NCI-H1105 (cell line): ENCODE results near the gene ITIH1.
"Not testable (repeated sequence)": the region's sequence is repeated elsewhere in the genome, so short reads cannot be mapped to it uniquely, and the experiment has no call there.

ENCODE experiments used
- DNase-seq: peaks from one replicate; lab custom pipeline; 2025; lab: John Stamatoyannopoulos, UW

Gene ITIH1

GRCh38 chr3:52774901-52775864 is 2.2 kb upstream of the ITIH1 start:
- no peak for DNase-seq

- no peak for DNase-seq
These were observed 1.5 kb upstream of the ITIH1 start for GRCh38 chr3:52775877-52776276.

DNA sequence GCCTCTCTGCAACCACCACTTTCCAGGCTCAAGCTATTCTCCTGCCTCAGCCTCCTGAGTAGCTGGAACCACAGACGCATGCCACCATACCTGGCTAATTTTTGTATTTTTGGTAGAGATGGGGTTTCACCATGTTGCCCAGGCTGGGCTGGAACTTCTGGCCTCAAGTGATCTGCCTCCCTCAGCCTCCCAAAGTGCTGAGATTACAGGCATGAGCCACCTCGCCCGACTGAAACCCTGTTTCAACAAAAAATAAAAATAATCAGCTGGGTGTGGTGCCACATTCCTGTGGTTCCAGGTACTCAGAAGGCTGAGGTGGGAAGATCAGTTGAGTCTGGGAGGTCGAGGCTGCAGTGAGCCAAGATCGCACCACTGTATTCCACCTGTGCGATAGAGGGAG is 913 bp upstream of the ITIH1 start:
- DNase-seq = not testable (repeated sequence)

- DNase-seq = no peak
These were observed 783 bp downstream of the ITIH1 start for GRCh38 chr3:52777959-52778805.

DNA sequence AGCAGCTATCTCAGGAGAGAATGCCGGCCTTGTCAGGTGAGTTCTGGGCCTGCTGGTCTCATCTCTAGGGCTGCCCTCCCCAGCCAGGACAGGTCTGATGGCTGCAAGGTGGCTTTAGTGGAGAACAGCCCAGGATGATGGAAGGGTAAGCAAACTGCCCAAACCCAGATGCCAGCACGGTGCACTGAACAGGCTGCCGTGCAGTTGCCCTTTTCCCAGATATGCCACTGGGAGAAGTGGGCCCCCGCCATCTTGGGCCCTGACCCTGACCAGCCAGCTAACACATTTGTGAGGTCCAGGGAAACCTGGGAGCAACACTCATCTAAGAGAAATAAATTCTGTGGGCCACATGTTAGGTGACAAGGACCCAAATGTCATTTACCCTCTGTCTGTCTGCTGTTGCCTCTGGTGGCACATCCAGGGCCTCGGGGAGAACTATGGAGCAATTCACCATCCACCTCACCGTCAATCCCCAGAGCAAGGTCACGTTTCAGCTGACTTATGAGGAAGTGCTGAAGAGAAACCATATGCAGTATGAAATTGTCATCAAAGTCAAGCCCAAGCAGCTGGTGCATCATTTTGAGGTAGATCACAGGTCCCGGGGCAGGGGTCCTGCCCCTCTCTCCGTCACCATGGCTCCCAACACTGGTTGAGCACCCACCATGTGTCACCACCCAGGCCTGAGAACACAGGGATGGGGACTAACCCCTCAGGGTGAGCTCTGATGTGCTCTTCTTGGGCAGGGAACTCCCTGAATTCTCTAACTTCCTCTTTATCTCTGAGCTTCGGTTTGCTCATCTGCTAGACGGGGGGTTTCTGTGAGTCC is 1.8 kb downstream of the ITIH1 start:
- DNase-seq = no peak

DNA sequence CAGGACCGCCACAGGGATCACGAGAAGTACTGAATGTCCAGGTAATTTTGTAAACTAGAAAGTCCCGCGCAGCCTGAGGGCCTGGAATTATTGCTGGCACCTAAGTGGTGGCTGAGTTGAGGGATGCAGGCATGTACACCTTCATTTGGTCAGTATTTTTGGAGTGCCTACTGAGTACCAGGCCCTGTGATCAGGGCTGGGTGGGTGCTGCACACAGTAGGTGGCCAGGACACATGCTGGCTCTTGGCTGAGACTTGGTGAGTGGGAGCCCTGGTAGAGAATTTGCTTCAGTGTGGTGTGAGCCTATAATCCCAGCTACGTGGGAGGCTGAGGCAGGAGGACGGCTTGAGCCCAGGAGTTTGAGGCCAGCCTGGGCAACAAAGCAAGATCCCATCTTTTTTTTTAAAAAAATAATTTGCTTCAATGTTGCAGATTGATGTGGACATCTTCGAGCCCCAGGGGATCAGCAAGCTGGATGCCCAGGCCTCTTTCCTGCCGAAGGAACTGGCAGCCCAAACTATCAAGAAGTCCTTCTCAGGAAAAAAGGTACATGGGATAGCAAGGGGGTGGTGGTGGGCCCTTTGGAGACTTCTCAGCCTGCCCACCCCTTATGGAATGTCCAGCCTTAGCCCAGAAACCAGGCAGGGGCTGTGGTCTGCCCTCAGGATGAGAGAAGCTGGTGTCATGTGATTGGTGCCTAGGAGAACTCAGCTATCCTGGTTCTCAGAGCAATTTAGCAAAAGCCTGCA is 2.6 kb downstream of the ITIH1 start:
- no peak for DNase-seq

DNA sequence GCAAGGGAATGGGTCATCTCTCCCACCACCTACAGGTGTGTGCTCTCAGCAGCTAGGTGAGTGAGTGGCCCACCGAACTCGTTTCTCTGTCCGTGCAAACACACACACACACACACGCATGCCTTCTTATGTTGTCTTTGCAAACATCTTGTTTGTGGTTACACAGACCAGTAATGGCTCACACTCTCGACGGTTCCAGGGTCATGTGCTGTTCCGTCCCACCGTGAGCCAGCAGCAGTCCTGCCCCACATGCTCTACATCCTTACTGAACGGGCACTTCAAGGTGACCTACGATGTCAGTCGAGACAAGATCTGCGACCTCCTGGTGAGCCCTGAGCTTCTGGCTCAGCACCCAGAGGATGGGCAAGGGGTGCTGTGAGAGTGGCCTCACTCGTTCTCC is 4.3 kb downstream of the ITIH1 start:
- no peak for DNase-seq

GRCh38 chr3:52782412-52783210 is 5.2 kb downstream of the ITIH1 start:
- no peak for DNase-seq

- no peak for DNase-seq
These were observed 5.8 kb downstream of the ITIH1 start for GRCh38 chr3:52783211-52783555.

DNA sequence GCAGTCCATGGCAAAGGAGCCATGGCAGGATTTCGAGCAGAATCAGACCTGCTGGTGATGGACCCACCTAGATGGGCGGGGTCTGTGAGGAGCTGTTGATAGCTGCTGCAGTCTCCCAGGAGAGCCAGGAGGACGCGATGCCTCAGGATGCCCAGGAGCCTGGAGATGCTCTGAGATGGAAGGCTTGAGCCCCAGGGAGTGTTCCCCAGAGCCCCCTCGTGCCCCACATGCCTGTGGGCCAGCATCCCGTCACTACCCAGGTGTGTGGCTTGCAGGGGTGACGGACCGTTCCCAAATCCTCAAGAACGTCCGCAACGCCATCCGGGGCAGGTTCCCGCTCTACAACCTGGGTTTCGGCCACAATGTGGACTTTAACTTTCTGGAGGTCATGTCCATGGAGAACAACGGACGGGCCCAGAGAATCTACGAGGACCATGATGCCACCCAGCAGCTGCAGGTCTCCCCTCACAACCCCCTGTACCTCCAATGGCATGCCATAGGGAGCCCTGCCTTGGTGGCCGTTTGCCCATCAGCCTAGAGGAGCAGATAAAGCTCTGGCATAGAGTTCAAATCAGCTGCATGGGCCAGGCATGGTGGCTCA is 6.7 kb downstream of the ITIH1 start:
- DNase-seq = no peak

DNA sequence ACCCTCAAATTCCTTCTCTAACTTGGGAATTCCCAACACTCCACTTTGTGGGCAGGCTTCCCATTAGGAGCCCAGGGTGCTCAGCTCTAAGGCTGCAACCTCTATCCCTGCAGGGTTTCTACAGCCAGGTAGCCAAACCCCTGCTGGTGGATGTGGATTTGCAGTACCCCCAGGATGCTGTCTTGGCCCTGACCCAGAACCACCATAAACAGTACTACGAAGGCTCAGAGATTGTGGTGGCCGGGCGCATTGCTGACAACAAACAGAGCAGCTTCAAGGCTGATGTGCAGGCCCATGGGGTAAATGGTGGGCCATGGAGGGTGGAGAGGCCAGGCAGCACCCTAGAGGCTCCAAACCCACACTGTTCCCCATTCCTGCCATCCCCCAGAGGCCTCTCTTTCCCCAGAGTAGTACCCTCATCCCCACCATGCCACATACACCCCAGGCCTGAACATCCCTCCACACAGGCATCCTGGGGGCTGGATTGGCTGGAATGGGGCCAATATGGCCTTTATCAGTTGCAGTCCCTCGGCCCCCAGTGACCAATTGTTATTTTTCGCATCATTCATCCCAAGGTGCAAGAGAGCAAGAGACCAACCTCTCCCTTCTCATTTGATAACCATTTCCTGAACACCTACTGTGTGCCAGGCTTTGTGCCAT is 7.7 kb downstream of the ITIH1 start:
- no peak for DNase-seq

- no peak for DNase-seq
These were observed 9.2 kb downstream of the ITIH1 start for GRCh38 chr3:52786330-52787215.

GRCh38 chr3:52787246-52787645 is 9.8 kb downstream of the ITIH1 start:
- no peak for DNase-seq

DNA sequence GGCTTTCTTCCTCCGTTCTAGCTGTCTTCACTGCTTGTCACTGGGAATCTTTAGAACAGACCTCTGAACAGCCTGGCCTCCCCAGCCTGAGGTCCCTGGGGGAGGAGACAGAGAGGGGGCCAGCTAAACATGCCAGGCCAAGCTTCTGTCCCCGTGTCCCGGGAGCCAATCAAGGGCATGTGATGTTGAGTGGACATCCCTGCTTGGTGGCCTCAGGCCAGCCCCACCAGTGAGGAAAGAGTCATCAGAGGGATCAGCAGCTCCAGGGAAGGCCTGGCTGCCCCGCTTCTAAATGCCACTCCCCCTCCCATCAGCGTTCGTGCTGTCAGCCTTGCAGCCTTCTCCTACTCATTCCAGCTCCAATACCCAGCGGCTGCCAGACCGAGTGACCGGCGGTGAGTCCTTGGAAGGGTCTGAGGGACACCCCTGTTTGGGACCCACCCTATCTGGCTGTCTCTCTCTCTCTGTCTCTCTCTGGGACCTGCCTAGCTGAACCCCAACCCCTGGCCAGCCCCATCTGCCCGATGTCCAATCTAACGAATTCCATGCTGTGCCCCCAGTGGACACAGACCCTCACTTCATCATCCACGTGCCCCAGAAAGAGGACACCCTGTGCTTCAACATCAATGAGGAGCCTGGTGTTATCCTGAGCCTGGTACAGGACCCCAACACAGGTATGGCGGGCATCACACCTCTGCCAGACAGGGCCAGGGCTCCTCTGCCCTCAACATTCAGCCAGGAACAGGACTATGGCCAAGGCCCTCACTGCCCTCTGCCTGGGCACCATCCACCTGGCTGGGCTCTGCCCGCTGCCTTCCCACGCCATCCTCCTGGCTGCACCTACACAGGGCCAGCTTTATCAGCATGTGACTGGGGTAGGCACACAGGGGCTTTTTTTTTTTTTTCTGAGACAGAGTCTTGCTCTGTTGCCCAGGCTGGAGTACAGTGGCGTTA is 10.6 kb downstream of the ITIH1 start:
- DNase-seq = no peak

DNA sequence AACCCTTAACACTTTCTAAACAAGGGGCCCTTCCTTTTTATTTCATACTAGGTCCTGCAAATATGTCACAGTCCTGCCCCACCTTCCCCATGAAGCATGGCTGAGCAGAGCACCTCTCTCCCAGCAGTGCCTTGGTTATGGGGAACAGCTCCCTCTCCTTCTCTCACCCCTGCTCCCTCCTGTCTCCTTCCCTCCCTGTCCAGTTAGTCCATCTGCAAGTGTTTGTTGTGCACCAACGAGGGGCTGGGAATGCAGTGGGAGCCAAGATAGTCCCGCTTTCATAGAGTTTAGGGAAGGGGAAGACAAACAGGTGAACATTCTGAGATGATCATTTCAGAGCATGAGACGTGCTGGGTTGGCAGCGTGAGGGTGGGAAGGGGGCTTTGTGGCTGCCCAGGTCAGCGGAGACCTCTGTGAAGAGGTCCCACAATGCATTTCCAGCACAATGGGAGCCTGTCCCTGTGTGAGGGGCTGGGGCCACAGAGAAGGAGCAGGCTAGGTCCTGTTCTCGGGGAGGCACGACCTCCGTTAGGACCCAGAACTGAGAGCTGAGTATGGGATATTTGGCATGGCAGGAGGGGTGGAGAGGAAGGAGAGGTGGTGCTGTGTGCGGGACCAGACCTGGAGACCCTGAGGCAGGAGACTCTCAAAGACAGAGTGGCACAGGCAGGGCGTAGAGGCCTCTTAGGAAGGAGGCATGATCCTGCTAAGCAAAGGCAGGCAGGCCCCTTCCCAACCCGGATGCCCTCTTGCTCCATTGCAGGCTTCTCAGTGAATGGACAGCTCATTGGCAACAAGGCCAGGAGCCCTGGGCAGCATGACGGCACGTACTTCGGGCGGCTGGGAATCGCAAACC is 11.7 kb downstream of the ITIH1 start:
- DNase-seq = no peak

DNA sequence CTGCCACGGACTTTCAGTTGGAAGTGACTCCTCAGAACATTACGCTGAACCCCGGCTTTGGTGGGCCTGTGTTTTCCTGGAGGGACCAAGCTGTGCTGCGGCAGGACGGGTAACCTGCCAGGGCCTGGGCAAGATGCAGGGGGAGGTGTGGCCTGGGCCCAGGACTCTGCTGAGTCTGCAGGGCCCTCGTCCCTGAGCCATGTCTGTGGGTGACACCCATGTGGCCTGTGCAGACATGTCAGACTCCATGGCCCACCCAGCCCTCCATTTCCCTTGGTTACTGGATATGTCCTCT is 12.3 kb downstream of the ITIH1 start:
- no peak for DNase-seq

- no peak for DNase-seq
These were observed 12.9 kb downstream of the ITIH1 start for GRCh38 chr3:52790337-52790736.
